HCT116 (cell line): ENCODE results near the gene ADAM19.

Source experiments
- POLR2AphosphoS5 ChIP-seq: IDR thresholded peaks from 2 replicates; pipeline ENCODE4 v1.6.1; 2011; ENCODE audit warnings: mild to moderate bottlenecking, low read depth, low read length, moderate library complexity
- SP1 ChIP-seq: IDR thresholded peaks from 2 replicates; pipeline ENCODE4 v1.6.1; 2012; ENCODE audit warnings: low read depth
- YY1 ChIP-seq: IDR thresholded peaks from 2 replicates; pipeline ENCODE4 v1.6.1; 2011; ENCODE audit warnings: low read length, low read depth, moderate library complexity, mild to moderate bottlenecking; ENCODE audit not compliant: insufficient replicate concordance; ENCODE audit errors: extremely low read depth
- TF ChIP-seq, protein P1 (sequence below), 3 experiments: fragments of 200-600 bp in 1 of 3; sonication (generic) in 1 of 3; IDR thresholded peaks in 2 of 3; conservative IDR thresholded peaks in 1 of 3; 2 replicates each; pipeline ENCODE4 v1.5.1; 2012 to 2017; ENCODE audit warnings: low read depth in 2 of 3, low read length in 2 of 3, antibody characterized with exemption in 1 of 3, borderline replicate concordance in 1 of 3, control low read depth in 1 of 3, mild to moderate bottlenecking in 1 of 3, mixed read lengths in 1 of 3, mixed run types in 1 of 3, moderate library complexity in 1 of 3; ENCODE audit not compliant: insufficient read depth in 1 of 3

DNA sequence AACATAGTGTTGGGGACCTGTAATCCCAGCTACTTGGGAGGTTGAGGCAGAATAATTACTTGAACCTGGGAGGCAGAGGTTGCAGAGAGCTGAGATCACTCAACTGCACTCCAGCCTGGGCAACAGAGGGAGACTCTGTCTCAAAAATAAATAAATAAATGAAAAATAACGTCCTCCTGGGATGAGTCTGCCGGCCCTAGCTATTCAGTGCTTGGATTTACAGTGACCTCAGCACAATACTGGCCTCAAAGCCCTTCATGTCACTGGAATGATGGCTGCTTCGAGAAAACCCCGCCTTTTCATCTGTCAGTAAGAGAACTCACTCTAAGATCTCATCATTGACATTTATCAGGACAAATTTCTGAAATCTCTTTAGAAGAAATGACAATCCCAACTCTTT, 41.2 kb upstream of the ADAM19 start:
- TF ChIP-seq, protein P1, sequence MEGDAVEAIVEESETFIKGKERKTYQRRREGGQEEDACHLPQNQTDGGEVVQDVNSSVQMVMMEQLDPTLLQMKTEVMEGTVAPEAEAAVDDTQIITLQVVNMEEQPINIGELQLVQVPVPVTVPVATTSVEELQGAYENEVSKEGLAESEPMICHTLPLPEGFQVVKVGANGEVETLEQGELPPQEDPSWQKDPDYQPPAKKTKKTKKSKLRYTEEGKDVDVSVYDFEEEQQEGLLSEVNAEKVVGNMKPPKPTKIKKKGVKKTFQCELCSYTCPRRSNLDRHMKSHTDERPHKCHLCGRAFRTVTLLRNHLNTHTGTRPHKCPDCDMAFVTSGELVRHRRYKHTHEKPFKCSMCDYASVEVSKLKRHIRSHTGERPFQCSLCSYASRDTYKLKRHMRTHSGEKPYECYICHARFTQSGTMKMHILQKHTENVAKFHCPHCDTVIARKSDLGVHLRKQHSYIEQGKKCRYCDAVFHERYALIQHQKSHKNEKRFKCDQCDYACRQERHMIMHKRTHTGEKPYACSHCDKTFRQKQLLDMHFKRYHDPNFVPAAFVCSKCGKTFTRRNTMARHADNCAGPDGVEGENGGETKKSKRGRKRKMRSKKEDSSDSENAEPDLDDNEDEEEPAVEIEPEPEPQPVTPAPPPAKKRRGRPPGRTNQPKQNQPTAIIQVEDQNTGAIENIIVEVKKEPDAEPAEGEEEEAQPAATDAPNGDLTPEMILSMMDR (IDR thresholded peaks at IDR 0.05 in 2 of 3, conservative IDR thresholded peaks at IDR 0.05 in 1 of 3; ENCODE audit: borderline replicate concordance in 1 of 3, insufficient read depth in 1 of 3, low read depth in 2 of 3, low read length in 2 of 3) = no peak
- TF ChIP-seq POLR2AphosphoS5 = no peak
- no peak for TF ChIP-seq SP1
- TF ChIP-seq YY1 = no peak
